ENCODE measurements around the gene LRRC3. TPM values are rescaled to one million over a fixed set of nuclear protein-coding genes. Genes with fewer than 3 reads are reported as not detected.

LRRC3 gene, protein sequence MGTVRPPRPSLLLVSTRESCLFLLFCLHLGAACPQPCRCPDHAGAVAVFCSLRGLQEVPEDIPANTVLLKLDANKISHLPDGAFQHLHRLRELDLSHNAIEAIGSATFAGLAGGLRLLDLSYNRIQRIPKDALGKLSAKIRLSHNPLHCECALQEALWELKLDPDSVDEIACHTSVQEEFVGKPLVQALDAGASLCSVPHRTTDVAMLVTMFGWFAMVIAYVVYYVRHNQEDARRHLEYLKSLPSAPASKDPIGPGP
- total RNA-seq = 1 to 10 TPM; 1.7 to 6.6 (median 2.2) TPM

- no peaks in the 10 kb centered on the region for H3K36me3 ChIP-seq
- peak within 1 kb of the TSS in 2 of 4 donors; percentile 46 to 49 for H3K27ac ChIP-seq
- H3K4me3 ChIP-seq = peak within 1 kb of the TSS; percentile 52 to 91 (median 78)
- peak; percentile 79 to 92 (median 91) for DNase-seq
- no peaks in the 10 kb centered on the region for H3K9me3 ChIP-seq
- H3K27me3 ChIP-seq = no peaks in the 10 kb centered on the region
- TF ChIP-seq POLR2A (IDR thresholded peaks at IDR 0.05) (no peak), CTCF (IDR thresholded peaks at IDR 0.05) (no peak)
- H3K4me1 ChIP-seq = peaks cover 0 to 11% (median 8%) of the 10 kb centered on the region in 4 donors
These were observed at the start of gene LRRC3 for GRCh38 chr21:44454747-44455523. TSS of gene LRRC3 (plus strand) at chr21:44455510. CDS start at chr21:44456645, 1,135 bp downstream.

DNA sequence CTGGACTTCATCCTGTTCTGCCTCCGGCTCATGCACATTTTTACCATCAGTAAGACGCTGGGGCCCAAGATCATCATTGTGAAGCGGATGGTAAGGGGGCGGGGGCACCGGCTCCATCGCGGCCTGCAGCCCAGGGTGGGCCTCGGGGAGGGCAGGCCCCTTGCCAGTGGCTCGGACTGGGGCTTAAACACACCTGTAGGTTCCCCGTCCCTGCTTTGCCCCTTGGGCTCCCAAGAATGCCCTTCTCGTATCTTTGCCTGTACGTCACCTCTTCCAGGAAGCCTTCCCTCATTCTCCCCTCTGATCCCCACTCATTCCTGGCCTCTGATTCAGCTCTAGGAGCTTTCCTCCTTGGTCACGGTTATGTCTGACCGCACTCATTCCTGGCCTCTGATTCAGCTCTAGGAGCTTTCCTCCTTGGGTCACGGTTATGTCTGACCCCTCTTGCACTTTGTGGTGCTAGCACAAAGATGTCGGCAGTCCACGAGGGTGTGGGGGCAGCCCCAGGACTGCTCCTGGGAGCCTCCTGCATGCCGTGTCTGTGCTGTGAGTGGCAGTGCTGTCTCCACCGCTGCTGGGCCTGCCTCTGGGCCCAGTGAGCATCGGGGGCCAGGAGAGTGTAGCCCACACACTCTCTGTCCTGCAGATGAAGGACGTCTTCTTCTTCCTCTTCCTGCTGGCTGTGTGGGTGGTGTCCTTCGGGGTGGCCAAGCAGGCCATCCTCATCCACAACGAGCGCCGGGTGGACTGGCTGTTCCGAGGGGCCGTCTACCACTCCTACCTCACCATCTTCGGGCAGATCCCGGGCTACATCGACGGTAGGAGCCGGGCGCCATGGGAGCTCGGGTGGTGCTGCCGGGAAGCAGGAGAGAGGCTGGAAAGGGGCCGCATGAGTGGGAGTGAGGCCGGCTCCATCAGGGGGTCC, 49.1 kb upstream of the LRRC3 start:
- Histone ChIP-seq H3K4me3 (no peak overlapping the region), H3K27ac (no peak overlapping the region), H3K9me3 (no peaks in the 10 kb centered on the region), H3K36me3 (no peaks in the 10 kb centered on the region), H3K4me1 (no peaks in the 10 kb centered on the region), H3K27me3 (no peaks in the 10 kb centered on the region)
- DNase-seq = peak in 1 of 3 donors; percentile 10
- TF ChIP-seq POLR2A (IDR thresholded peaks at IDR 0.05) (no peak), CTCF (IDR thresholded peaks at IDR 0.05) (no peak)

DNA sequence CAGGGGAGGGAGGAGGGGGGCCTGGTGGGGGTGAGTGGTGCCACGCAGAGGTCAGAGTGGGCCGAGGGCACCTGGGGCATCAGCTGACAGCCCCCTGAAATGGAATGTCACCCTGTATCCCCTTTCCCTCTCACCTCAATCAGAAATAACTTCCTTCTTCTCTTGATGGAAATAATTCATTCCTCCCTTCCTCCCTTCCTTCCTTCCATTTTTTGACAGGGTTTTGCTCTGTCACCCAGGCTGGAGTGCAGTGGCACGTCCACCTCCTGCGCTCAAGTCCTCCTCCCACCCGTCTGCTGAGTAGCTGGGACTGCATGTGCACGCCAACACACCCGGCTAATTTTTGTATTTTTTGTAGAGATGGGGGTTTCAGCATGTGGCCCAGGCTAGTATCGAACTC, 48.4 kb upstream of the LRRC3 start:
- H3K4me3 ChIP-seq = no peak overlapping the region
- H3K9me3 ChIP-seq = no peaks in the 10 kb centered on the region
- no peaks in the 10 kb centered on the region for H3K4me1 ChIP-seq
- no peak overlapping the region for H3K27ac ChIP-seq
- H3K36me3 ChIP-seq = no peaks in the 10 kb centered on the region
- TF ChIP-seq CTCF (IDR thresholded peaks at IDR 0.05) = no peak
- peak in 1 of 3 donors; percentile 1 for DNase-seq
- no peaks in the 10 kb centered on the region for H3K27me3 ChIP-seq

DNA sequence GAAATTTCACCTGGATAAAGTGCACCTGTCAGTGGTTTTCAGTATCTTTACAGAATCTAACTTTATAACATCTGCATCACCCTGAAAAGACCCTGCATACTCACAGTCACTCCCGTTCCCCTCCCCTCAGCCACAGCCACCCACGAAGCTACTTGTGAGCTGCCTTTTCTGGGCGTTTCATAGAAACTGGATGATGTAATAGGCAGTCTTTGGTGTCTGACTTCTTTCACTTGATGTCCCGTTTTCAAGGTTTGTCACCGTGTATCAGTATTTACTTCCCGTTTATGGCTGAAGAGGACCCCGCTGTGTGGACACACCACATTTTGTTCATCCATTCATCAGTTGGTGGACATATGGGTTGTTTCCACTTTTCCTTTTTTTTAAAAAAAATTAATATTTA, 47.8 kb upstream of the LRRC3 start:
- Histone ChIP-seq H3K27me3 (no peaks in the 10 kb centered on the region), H3K27ac (no peak overlapping the region), H3K36me3 (no peaks in the 10 kb centered on the region), H3K9me3 (no peaks in the 10 kb centered on the region), H3K4me3 (no peak overlapping the region), H3K4me1 (no peaks in the 10 kb centered on the region)
- no peak for TF ChIP-seq CTCF (IDR thresholded peaks at IDR 0.05)
- no peak for TF ChIP-seq POLR2A (IDR thresholded peaks at IDR 0.05)
- peak in 1 of 3 donors; percentile 11 for DNase-seq

DNA sequence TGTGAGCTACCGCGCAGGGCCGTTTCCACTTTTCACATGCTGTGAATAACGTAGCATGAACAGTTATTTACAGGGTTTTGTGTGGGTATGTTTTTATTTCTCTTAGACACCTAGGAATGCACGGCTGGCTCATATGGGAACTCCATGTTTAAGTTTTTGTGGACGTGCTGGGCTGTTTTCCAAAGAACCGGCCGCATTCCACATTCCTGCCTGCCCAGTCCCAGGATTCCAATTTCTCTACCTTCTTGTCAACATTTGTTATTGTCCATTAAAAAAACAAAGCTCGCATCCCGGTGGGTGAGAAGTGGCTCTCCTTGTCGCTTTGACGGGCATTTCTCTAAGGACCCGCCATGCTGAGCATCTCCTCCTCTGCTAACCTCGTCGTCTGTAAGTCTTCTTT, 47.1 kb upstream of the LRRC3 start:
- Histone ChIP-seq H3K4me1 (no peaks in the 10 kb centered on the region), H3K36me3 (no peaks in the 10 kb centered on the region), H3K4me3 (no peak overlapping the region), H3K27ac (no peak overlapping the region), H3K27me3 (no peaks in the 10 kb centered on the region), H3K9me3 (no peaks in the 10 kb centered on the region)
- peak in 1 of 3 donors; percentile 8 for DNase-seq
- TF ChIP-seq CTCF (IDR thresholded peaks at IDR 0.05) = no peak
- no peak for TF ChIP-seq POLR2A (IDR thresholded peaks at IDR 0.05)

Data from Peyer's patch (tissue), 4 donors.